Measurements from ENCODE around the gene EIF2B2. TPM values are rescaled to one million over a fixed set of nuclear protein-coding genes. Genes with fewer than 3 reads are reported as not detected.

Gene EIF2B2
- total RNA-seq, 1 experiment from 2014 or later: 57.3 TPM

DNA sequence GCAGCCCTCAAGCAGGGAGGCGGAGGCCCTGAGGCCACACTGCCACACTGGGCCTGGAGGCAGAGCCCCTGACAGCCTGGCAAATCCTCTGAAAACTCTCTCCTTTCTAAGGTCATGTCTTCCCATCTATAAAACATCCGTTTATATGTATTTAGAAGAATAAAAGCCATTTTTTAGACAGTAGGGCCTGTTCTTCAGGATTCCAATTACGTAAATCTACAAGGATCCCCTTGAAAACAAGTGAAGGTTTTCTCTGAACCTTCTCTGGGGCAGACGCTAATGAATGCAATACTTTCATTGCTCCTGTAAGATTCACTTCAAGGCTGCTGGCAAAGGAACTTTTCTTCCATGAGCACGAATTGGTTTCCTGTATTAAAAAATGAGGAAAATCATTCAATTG, 12.8 kb downstream of the EIF2B2 start:
- in situ Hi-C loops (cut with HindIII; ENCODE audit: low pct_unique_long_range_greater_than_20kb, low sequenced_read_pairs): no loop called here
- peak; percentile 91 for DNase-seq (ENCODE audit: low read depth, low spot score)

DNA sequence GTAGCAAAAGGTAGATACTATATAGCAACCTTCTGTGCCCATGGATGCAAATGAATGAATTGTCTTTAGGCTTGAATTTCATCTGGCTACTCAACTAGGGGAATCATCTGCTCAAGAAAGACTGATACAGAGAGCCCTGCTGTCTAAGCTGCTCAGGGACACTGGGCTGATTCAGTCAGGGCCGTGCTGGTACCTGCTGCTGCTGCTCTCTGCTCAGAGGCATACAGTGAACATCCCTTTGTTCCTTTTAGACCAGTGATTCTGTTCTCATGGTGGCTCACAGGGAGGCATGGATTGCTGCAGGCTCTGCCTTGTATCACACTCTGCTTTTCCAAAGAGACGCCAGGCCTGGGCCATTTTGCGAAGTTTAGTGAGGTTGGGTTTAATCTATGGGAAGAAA, 14.1 kb downstream of the EIF2B2 start:
- DNase-seq (ENCODE audit: low read depth, low spot score): peak; percentile 73
- in situ Hi-C loops (cut with HindIII; ENCODE audit: low pct_unique_long_range_greater_than_20kb, low sequenced_read_pairs): no loop called here

DNA sequence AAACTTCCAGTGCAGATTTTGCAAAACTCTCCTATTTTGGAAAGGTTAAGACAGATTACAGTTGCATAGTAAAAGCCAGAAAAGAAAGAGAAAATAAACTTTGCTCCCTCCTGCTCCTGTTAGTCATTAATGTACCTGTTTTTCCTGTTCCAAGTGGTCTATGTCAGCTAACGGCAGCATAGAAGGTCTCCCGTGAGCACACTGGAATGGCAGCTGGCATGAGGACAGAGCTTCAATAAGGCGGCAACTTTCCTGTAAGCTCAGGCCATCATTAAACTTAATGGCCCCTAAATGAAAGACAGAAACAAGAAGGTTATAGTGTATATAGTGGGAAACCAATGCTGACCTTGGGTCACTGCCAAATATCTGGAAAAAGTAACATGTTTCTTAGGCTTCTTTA, 16.0 kb downstream of the EIF2B2 start:
- in situ Hi-C loops (cut with HindIII; ENCODE audit: low pct_unique_long_range_greater_than_20kb, low sequenced_read_pairs): no loop called here
- no peak for DNase-seq (ENCODE audit: low read depth, low spot score)

DNA sequence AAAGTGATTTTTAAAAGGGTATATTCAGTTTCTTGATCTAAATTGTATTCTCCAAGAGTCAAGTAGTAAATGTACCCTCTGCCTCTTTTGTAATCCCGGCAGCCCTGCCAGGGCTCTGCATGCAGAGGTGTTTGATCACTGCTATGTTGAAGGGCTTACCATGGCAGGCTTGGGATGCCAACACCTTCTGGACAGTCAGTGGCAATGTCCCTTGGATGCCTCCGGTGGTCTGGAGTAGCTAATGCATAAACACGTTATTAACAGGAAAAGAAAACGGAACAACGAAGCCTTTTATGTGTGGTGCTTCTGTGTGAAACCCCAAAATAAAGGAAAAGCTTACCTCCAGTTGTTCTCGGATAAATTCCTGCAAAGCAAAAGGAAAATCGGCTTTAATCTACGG, 19.9 kb downstream of the EIF2B2 start:
- in situ Hi-C loops (cut with HindIII; ENCODE audit: low pct_unique_long_range_greater_than_20kb, low sequenced_read_pairs): no loop called here
- peak; percentile 80 for DNase-seq (ENCODE audit: low read depth, low spot score)

DNA sequence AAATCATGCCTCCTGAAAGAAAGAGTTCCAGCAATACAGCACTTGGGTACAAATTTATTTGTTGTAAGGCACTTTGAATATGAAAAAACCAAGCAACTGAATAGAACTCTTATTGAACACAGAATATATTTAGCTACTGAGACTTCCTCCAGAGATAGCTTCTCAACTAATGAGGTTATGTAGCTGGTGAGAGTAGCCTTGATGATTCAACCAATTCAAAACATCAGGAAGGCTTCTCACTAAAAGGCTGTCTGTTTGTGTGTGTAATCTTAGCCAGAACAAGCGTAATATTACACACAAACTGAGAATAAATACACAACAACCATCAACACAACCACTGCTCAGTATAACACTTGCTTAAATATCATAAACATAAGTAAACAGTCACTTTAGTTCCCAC, 20.4 kb downstream of the EIF2B2 start:
- in situ Hi-C loops (cut with HindIII; ENCODE audit: low pct_unique_long_range_greater_than_20kb, low sequenced_read_pairs): no loop called here
- DNase-seq (ENCODE audit: low read depth, low spot score): peak; percentile 29

DNA sequence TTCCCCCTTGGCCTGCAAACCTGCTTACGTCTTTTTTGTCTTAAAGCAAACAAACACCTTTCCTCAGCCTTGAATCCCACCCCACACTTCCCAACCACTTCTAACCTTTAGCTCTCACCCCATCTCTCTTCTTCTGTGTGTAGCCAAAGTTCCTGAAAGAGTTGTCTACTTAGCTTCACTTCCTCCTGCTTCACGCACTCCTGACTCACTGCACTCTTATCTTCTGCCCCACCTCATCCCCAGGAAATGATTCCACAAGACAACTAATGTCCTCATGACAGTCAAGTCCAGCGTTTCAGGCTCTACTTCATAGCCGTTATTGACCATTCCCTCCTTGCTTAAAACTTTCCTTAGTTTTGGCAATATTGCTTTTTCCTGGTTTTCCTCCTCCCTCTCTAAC, 22.4 kb downstream of the EIF2B2 start:
- no peak for DNase-seq (ENCODE audit: low read depth, low spot score)

DNA sequence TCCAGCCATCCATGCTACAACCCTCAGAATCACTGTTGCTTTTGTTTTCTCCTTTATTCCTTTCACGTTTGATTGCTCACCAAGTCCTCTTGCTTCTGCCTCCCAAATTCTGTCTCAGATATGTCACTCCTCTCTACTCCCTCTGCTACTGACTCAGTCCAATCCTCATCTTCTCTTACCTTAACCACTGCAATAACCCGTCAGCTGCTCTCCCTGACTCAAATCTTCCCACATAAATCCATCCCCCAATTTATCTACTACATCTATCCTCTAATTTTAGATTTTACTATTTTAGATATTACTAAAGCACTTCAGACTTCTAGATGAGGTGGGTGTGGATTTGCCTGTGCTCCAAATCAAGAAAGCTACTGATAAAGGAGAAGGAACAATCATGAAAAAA, 23.2 kb downstream of the EIF2B2 start:
- no peak for DNase-seq (ENCODE audit: low read depth, low spot score)
- in situ Hi-C loops (cut with HindIII; ENCODE audit: low pct_unique_long_range_greater_than_20kb, low sequenced_read_pairs): no loop called here

More for the DNA sequence above, 22.4 kb downstream of the EIF2B2 start:
- in situ Hi-C loops (cut with HindIII; ENCODE audit: low pct_unique_long_range_greater_than_20kb, low sequenced_read_pairs): no loop called here

DNA sequence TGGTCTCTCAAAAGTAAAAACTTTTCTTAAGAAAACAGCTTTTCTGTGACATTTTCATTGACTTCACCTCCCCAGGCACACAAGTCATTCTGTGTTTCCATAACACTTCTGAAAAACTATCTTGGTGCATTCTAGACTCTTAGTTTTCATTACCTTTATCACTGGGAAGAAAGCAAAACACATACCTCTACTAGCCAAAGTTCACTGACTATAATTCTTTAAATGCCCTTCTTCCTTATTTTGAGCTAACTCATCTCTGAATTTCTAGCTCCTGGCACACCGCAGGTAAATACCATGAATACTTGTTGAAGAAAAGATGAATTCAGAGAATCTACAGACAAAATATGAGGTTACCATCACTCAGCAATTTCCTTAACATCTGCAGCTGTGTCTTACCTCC, 27.4 kb downstream of the EIF2B2 start:
- DNase-seq (ENCODE audit: low read depth, low spot score): no peak
- in situ Hi-C loops (cut with HindIII; ENCODE audit: low pct_unique_long_range_greater_than_20kb, low sequenced_read_pairs): no loop called here

DNA sequence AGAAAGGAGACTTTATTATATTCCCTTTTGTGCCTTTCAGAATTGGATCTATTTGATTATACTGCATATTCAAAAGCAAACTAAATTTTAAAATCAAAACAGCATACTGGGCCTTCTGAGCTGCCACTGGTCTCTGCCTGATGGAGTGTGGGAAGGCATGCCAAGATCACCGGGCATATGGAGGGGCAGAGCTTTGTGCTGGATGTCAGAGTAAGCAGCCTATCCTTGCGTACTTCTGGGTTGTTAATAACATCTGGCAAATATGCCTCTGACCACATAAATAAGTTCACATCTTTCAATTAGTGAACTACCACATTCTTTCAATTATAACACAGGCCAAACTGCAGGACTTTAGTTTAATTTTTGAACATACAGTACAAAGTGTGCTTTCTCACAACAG, 30.2 kb downstream of the EIF2B2 start:
- in situ Hi-C loops (cut with HindIII; ENCODE audit: low pct_unique_long_range_greater_than_20kb, low sequenced_read_pairs): no loop called here

DNA sequence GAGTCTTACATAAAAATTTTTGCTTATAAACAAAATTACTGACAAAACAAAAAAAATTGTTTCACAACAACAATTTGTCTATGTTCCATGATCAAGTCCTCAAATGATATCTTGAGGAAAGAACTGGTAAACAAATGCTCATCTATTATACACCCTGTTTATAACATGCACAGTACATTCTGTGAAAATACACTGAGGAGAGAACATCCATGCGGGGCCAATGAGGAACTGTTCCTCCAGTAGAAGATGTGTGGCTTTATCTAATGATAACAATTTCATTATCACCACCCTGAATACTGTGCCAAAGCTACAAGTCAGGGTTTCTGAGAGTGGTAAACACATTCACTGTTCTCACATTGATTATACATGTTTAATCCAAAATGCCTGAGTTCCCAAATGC, 37.8 kb downstream of the EIF2B2 start:
- DNase-seq (ENCODE audit: low read depth, low spot score): no peak
- in situ Hi-C loops (cut with HindIII; ENCODE audit: low pct_unique_long_range_greater_than_20kb, low sequenced_read_pairs): no loop called here

More for the DNA sequence above, 30.2 kb downstream of the EIF2B2 start:
- DNase-seq (ENCODE audit: low read depth, low spot score): no peak

DNA sequence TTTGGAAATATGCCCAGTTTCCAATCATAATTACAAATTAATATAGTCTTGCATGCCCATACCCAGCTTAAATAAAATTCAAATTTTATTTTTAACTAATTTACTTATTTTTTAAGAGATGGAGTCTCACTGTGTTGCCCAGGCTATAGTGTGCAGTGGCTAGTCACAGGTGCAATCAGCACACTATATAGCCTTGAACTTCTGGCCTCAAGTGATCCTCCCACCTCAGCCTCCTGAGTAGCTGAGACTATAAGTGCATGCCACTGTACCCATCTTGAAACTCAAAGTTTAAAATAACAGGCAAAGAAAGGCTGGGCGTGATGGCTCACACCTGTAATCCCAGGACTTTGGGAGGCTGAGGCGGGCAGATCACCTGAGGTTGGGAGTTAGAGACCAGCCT, 38.2 kb downstream of the EIF2B2 start:
- no peak for DNase-seq (ENCODE audit: low read depth, low spot score)
- in situ Hi-C loops (cut with HindIII; ENCODE audit: low pct_unique_long_range_greater_than_20kb, low sequenced_read_pairs): no loop called here

DNA sequence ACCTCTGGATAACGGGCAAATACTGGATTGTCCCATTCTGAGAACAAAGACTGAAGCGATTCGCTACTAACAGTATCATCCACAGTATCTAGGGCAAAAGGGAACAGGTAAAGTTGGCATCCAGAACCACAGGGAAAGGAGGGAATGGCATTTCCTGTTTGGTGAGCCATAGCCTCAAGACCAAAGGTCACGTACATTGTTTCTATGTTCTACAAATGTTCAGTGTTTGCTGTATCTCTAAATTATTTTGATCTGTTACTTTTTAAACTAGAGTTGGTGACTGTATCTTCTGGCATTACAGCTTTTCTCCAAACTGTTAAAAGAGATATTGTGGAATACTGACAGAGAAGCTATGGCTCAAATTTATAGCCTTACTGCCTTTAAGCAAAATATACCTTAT, 38.9 kb downstream of the EIF2B2 start:
- no peak for DNase-seq (ENCODE audit: low read depth, low spot score)
- in situ Hi-C loops (cut with HindIII; ENCODE audit: low pct_unique_long_range_greater_than_20kb, low sequenced_read_pairs): no loop called here

DNA sequence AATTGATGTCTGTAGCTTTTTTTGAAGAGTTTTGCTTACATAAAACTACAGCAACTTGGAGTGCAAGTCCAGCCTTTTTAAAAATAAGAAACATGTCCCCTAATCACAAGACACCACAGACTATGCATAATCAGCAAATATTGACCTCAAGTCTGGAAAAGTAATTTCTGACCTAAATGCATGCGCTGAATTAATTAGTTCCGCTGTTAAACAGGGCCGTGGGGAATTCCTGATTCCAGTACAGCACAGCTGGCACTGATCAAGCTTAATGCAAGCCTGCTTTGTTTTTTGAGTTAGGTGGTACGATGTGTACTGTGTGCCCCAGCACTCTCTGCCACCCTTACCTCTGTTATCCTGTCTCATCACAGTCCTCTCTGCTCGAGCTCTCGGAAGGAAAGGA, 39.3 kb downstream of the EIF2B2 start:
- in situ Hi-C loops (cut with HindIII; ENCODE audit: low pct_unique_long_range_greater_than_20kb, low sequenced_read_pairs): no loop called here
- DNase-seq (ENCODE audit: low read depth, low spot score): peak; percentile 55

DNA sequence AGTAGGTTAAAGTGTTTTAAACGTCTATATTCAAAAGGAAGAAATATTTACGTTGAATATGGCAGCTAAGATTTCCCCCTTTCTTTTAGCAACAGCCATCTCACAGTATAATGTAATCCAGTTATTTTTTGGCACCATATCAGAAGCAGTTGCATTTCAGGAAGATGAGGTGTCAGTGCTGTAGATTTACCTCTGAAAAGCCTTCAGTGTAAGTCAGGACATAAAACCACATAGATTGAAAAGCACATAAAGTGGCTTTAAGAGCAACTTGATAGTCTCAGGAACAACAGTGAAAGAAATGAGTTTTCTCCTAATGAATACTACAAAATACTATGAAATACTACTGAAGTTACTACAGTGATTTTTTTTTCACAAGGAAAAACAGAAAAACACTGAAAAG, 41.6 kb downstream of the EIF2B2 start:
- no peak for DNase-seq (ENCODE audit: low read depth, low spot score)

DNA sequence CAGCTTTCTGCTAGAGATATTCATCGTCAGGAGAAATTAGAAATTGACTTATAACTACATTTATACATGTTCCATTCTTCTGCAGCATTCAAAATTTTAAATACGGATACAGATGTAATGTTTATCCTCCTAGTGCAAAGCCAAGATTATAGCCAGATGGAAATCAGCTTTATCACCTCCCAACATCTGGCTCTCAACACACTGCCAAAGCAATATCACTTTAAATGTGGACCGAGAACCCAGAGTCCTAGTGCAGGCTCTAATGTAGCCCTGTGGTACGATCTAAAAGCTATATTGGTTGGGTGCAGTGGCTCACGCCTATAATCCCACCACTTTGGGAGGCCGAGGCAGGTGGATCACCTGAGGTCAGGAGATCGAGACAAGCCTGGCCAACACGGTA, 42.0 kb downstream of the EIF2B2 start:
- no peak for DNase-seq (ENCODE audit: low read depth, low spot score)
- in situ Hi-C loops (cut with HindIII; ENCODE audit: low pct_unique_long_range_greater_than_20kb, low sequenced_read_pairs): no loop called here

More for the DNA sequence above, 41.6 kb downstream of the EIF2B2 start:
- in situ Hi-C loops (cut with HindIII; ENCODE audit: low pct_unique_long_range_greater_than_20kb, low sequenced_read_pairs): no loop called here

DNA sequence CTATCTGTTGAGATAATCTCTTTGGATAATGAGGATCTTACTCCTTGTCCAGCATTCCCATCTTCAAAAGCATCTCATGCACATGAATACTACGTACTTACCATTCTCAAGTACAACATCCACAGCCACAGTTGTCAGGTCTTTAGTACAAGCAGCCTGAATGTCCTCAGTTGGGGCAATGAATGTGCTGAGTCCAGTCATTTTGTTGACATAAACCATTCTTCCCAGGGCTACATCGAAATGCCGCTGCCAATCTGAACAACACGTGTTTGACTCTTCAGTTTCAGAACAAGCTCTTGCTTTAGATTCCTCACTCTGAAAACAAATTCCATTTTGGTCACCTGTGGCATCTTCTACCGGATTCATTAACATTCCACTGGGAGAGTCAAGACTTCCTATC, 43.6 kb downstream of the EIF2B2 start:
- in situ Hi-C loops (cut with HindIII; ENCODE audit: low pct_unique_long_range_greater_than_20kb, low sequenced_read_pairs): no loop called here
- DNase-seq (ENCODE audit: low read depth, low spot score): no peak

DNA sequence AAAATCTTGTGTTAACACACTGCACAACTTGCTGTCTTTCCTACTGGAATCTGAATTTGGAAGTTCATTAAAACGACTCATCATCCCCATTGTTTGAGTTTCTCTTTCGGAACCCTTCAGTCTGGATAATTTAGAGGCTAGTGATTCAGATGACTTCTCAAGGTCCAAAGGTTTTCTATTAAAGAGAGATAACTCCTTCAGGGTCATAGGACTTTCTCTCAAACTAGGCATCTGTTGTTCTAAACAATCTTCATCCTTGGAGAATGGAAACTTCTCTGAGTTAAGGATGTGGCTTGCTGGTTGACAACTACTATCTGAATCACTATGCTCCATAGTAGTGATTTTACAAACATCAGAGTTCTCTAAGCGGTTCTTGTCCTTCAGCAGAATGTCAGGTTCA, 44.2 kb downstream of the EIF2B2 start:
- no peak for DNase-seq (ENCODE audit: low read depth, low spot score)
- in situ Hi-C loops (cut with HindIII; ENCODE audit: low pct_unique_long_range_greater_than_20kb, low sequenced_read_pairs): no loop called here

DNA sequence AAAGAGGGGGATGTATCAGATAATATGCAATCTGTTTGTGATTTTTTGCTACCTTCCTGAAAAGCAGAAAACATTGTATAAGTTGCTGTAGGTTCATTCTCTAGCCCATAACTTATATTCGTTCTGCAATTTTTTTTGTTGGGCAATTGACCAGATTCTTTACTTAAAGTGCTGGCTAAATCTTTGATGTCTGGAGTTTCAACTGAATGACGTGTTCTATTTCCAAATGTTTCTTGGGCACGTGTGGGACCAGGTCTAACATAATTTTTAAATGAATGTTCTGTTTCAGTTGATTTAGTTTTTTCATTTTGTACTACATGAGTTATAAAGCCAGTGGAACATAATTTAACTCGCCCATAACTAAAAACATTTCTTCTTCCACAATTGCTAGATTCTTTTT, 44.8 kb downstream of the EIF2B2 start:
- no peak for DNase-seq (ENCODE audit: low read depth, low spot score)
- in situ Hi-C loops (cut with HindIII; ENCODE audit: low pct_unique_long_range_greater_than_20kb, low sequenced_read_pairs): no loop called here

DNA sequence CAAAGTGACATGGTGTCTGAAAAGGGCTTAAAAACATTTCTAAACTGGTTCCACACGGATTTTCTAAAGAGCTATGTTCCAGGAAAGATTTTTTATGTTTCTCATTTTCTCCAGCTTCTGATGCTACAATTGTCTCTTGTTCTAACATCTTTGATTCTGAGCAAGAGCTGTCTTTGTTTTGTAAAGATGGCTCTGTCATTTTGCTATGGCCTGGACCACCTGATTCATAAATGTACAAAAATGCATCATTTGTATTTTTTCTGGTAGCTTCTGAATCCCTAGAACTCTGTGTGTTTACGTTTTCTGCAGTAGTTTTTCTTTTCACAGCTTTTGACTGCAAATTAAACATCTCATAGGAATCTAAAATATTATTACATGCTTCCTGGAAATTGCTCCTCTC, 45.4 kb downstream of the EIF2B2 start:
- in situ Hi-C loops (cut with HindIII; ENCODE audit: low pct_unique_long_range_greater_than_20kb, low sequenced_read_pairs): no loop called here
- DNase-seq (ENCODE audit: low read depth, low spot score): no peak

DNA sequence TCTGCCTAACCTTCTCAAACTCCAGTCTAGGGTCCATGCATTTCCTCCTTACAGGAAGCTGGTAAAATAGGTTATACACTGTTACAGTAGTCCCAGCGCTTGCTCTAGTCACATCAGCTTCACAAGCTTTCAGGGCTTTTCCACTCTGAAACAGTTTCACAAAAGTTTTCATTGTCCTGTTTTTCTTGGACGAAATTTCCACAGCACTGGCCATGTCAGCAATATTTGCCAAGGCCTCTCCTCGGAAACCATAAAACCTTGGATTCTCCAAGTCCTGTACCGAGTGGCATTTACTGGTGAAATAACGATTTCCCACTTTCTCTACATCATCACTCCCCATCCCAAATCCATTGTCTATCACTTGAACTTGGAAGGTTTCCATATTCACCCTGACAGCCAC, 46.4 kb downstream of the EIF2B2 start:
- no peak for DNase-seq (ENCODE audit: low read depth, low spot score)
- in situ Hi-C loops (cut with HindIII; ENCODE audit: low pct_unique_long_range_greater_than_20kb, low sequenced_read_pairs): no loop called here
